A549 (cell line): ENCODE results near the gene ANKRD10.

Source experiments
- CEBPB ChIP-seq, 2 experiments: fragments of >200 bp in 1 of 2; sonication (Bioruptor Twin) in 1 of 2; formaldehyde crosslinking in 1 of 2; IDR thresholded peaks; 2 replicates each; pipeline ENCODE4 v1.6.1; 2012 to 2016
- CTCF ChIP-seq: fragments of >200 bp; sonication (Bioruptor Twin); formaldehyde crosslinking; IDR thresholded peaks from 3 replicates; pipeline ENCODE4 v1.5.1; 2016
- KDM1A ChIP-seq: fragments of 200-600 bp; sonication (generic); IDR thresholded peaks from 2 replicates; pipeline ENCODE4 v1.6.1; 2016; ENCODE audit warnings: low read depth, mild to moderate bottlenecking

DNA sequence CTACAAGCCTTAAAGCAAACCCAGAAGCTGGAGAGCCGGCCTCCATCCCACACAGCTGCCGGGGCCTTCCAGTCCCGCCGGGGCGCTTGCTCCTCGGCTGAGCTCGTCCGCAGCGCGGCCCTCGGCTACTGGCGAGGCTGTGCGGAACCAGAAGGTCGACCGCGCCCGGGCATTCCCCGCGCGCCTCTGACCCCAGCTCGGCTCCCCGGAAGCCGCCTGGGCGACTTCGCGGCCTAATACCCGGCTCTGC, 863 bp downstream of the ANKRD10 start:
- no peak for TF ChIP-seq CTCF
- no peak for TF ChIP-seq CEBPB (IDR thresholded peaks at IDR 0.05)
- TF ChIP-seq KDM1A, result no peak
